Hindlimb muscle (tissue), 1 donor: Measurements from ENCODE around the gene ADAM12. TPM values are rescaled to one million over a fixed set of nuclear protein-coding genes. Genes with fewer than 3 reads are reported as not detected.
A peak's percentile ranks its signal among the peaks of the same experiment; 100 is the strongest.
"Not testable (repeated sequence)": the region's sequence is repeated elsewhere in the genome, so short reads cannot be mapped to it uniquely, and the experiment has no call there.

ENCODE experiments used
- DNase-seq: peaks from one replicate; pipeline ENCODE4 v3.0.0-alpha.2; 2013
- polyA plus RNA-seq: library from polyadenylated mRNA; unstranded; fragments of 120-200 nt; gene quantifications from one replicate; pipeline ENCODE4 v1.2.1, GENCODE V29; 2013; ENCODE audit not compliant: insufficient read length

ADAM12 gene
- polyA plus RNA-seq, 1 donor, result 18.6 TPM

- DNase-seq, result peak; percentile 75
Observed at GRCh38 chr10:126373147-126373546, 15.1 kb downstream of the ADAM12 start.

GRCh38 chr10:126372396-126372795 lies 15.9 kb downstream of the ADAM12 start:
- peak; percentile 52 for DNase-seq

- DNase-seq, result peak; percentile 88
Observed at GRCh38 chr10:126369125-126369710, 19.1 kb downstream of the ADAM12 start.

- no peak for DNase-seq
Observed at GRCh38 chr10:126357169-126357568, 31.1 kb downstream of the ADAM12 start.

- no peak for DNase-seq
Observed at GRCh38 chr10:126353666-126354065, 34.6 kb downstream of the ADAM12 start.

GRCh38 chr10:126352453-126352852 lies 35.8 kb downstream of the ADAM12 start:
- DNase-seq, result no peak

- no peak for DNase-seq
Observed at GRCh38 chr10:126351021-126351420, 37.3 kb downstream of the ADAM12 start.

- no peak for DNase-seq
Observed at GRCh38 chr10:126350216-126350992, 37.9 kb downstream of the ADAM12 start.

- DNase-seq, result no peak
Observed at GRCh38 chr10:126349676-126350075, 38.6 kb downstream of the ADAM12 start.

- DNase-seq, result no peak
Observed at GRCh38 chr10:126349101-126349500, 39.2 kb downstream of the ADAM12 start.

GRCh38 chr10:126343496-126343895 lies 44.8 kb downstream of the ADAM12 start:
- not testable (repeated sequence) for DNase-seq

GRCh38 chr10:126342680-126343079 lies 45.6 kb downstream of the ADAM12 start:
- no peak for DNase-seq

GRCh38 chr10:126341491-126341890 lies 46.8 kb downstream of the ADAM12 start:
- DNase-seq, result no peak

- DNase-seq, result no peak
Observed at GRCh38 chr10:126337251-126337810, 50.9 kb downstream of the ADAM12 start.

- DNase-seq, result no peak
Observed at GRCh38 chr10:126336801-126337200, 51.5 kb downstream of the ADAM12 start.

GRCh38 chr10:126334272-126334671 lies 54.0 kb downstream of the ADAM12 start:
- no peak for DNase-seq

- DNase-seq, result no peak
Observed at GRCh38 chr10:126332576-126332975, 55.7 kb downstream of the ADAM12 start.

GRCh38 chr10:126331101-126331500 lies 57.2 kb downstream of the ADAM12 start:
- no peak for DNase-seq

GRCh38 chr10:126324826-126325225 lies 63.5 kb downstream of the ADAM12 start:
- DNase-seq, result no peak

GRCh38 chr10:126321440-126321839 lies 66.8 kb downstream of the ADAM12 start:
- no peak for DNase-seq

- no peak for DNase-seq
Observed at GRCh38 chr10:126317751-126318150, 70.5 kb downstream of the ADAM12 start.

GRCh38 chr10:126315494-126316177 lies 72.6 kb downstream of the ADAM12 start:
- peak; percentile 70 for DNase-seq

- DNase-seq, result peak; percentile 75
Observed at GRCh38 chr10:126314863-126315493, 73.3 kb downstream of the ADAM12 start.
